GM12864 (cell line): ENCODE results near the gene SLC16A2.

Experiments used
- DNase-seq: peaks from one replicate; pipeline ENCODE4 v3.0.0-alpha.2; 2011; ENCODE audit warnings: low read depth
- H3K4me3 ChIP-seq: 2 replicates; pipeline ENCODE4 v1.5.1; 2011; ENCODE audit warnings: mild to moderate bottlenecking, low read depth, low read length, control low read depth
- TF ChIP-seq, protein P1 (sequence below): IDR thresholded peaks from 2 replicates; pipeline ENCODE4 v1.5.1; 2011; ENCODE audit warnings: low read depth, mild to moderate bottlenecking, moderate library complexity, low read length, control low read depth, inconsistent platforms; ENCODE audit errors: missing control alignments

SLC16A2 gene

DNA sequence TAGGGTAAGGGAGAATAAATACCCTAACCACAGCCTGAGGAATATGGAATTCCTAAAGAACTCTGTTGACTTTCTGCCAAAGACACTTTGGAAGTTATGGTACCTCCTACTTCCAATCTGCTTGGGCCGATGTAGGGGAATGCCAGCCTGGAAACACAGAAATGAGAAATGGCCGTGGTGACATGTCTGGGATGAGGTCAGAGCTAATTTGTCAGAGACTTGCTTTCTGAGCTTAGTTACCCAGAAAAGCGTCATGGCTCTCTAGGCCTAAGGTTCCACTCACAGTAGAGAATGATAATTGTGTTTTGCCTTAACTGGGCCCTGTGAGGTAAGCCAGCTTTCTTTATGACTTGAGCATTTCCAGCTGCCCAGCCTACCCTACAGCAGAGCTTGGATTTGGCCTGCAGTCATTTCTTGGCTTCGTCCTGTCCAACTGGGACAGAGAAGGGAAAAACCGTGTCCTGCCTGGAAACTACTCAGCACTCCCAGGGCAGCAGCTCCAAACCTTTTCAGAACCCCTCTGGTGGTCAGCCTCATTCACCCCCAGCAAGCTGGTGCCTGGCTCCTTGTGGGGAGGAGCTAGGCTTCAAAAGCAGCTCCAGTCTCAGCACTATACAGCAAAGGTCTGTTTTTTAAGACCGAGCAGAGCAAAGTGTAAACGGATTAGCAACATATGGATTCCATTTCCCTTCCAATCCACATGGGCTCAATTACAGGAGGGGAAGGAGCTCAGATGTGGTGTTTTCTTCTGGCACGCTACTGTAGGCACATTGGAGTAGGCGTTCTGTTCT is 100.9 kb downstream of the SLC16A2 start:
- no peak overlapping the region for H3K4me3 ChIP-seq
- TF ChIP-seq, protein P1, sequence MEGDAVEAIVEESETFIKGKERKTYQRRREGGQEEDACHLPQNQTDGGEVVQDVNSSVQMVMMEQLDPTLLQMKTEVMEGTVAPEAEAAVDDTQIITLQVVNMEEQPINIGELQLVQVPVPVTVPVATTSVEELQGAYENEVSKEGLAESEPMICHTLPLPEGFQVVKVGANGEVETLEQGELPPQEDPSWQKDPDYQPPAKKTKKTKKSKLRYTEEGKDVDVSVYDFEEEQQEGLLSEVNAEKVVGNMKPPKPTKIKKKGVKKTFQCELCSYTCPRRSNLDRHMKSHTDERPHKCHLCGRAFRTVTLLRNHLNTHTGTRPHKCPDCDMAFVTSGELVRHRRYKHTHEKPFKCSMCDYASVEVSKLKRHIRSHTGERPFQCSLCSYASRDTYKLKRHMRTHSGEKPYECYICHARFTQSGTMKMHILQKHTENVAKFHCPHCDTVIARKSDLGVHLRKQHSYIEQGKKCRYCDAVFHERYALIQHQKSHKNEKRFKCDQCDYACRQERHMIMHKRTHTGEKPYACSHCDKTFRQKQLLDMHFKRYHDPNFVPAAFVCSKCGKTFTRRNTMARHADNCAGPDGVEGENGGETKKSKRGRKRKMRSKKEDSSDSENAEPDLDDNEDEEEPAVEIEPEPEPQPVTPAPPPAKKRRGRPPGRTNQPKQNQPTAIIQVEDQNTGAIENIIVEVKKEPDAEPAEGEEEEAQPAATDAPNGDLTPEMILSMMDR: no peak
- DNase-seq: no peak

- no peak for DNase-seq
- TF ChIP-seq, protein P1: no peak
- H3K4me3 ChIP-seq: no peak overlapping the region
These were observed 101.9 kb downstream of the SLC16A2 start for GRCh38 chrX:74523224-74523623.

GRCh38 chrX:74523870-74524735 is 102.8 kb downstream of the SLC16A2 start:
- TF ChIP-seq, protein P1: no peak
- no peak for DNase-seq
- H3K4me3 ChIP-seq: no peak overlapping the region

- H3K4me3 ChIP-seq: no peak overlapping the region
- TF ChIP-seq, protein P1: no peak
- no peak for DNase-seq
These were observed 103.8 kb downstream of the SLC16A2 start for GRCh38 chrX:74525116-74525515.

DNA sequence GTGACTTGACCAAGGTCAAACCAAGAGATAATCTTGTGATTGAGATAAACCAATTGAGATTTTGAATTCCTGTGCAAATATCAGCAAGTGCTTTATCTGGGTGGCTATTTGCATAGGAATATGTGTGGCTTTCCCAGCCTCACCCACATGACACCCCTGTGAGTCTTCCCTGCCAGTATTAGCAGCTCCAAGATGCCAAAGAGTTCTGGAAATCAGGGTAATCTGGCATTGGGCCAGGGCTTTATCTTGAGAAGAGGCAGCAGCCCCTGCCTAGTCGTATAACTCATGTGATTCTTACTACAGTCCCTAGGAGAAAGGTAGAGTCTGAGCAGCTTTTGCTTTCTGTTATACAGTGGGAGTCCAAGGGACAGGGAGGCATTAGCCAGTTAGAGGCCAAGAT is 105.5 kb downstream of the SLC16A2 start:
- TF ChIP-seq, protein P1: no peak
- H3K4me3 ChIP-seq: no peak overlapping the region
- DNase-seq: no peak

DNA sequence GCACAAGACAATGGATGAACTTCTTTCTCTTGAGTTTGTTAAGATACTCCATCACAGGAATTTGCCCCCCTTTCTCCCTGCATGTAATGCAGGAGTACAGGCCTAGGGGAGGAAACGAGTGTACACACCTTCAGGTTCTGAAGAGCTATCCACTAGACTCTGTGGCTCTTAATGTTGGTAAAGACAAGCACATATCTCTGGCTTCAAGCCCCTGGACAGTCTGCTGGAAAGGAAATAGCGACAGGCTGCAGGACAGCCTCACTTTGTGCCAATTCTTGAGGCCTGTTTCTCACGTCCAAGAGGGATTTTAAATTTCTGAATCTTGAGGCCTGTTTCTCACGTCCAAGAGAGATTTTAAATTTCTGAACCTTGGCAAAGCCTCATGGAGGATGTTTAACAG is 106.1 kb downstream of the SLC16A2 start:
- H3K4me3 ChIP-seq: no peak overlapping the region
- DNase-seq: no peak
- TF ChIP-seq, protein P1: no peak
